Fibroblast of villous mesenchyme (primary cell): Measurements from ENCODE around the gene MORN2. TPM values are rescaled to one million over a fixed set of nuclear protein-coding genes. Genes with fewer than 3 reads are reported as not detected.

Source experiments
- DNase-seq: peaks from one replicate; pipeline ENCODE4 v3.0.0-alpha.2; 2010; ENCODE audit warnings: low read depth
- H3K4me3 ChIP-seq: 2 replicates; pipeline ENCODE4 v1.5.1; 2011; ENCODE audit warnings: low read depth, mild to moderate bottlenecking, low read length
- total RNA-seq: library from RNA; depleted of rRNA; stranded (reverse); fragments of >200 nt; gene quantifications from 2 replicates; pipeline ENCODE4 v1.2.3, GENCODE V29; 2012
- TF ChIP-seq, protein P1 (sequence below): IDR thresholded peaks from 2 replicates; pipeline ENCODE4 v1.5.1; 2012; ENCODE audit warnings: low read depth, mild to moderate bottlenecking, low read length; ENCODE audit not compliant: insufficient read depth

Gene MORN2
- total RNA-seq, 1 donor: 10.8 TPM

DNA sequence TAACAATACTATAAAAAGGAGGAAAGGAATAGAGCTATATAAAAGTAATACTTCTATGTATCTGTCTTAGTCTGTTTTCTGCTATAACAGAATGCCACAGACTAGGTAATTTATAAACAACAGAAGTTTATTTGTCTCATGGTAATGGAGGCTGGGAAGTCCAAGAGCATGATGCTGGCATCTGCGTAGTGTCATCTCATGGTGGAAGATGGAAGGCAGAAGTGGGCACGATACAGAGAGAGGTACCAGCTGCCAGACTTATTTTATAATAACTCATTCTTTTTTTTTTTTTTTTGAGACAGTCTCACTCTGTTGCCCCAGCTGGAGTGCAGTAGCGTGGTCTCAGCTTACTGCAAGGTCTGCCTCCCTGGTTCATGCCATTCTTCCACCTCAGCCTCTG is 4.3 kb upstream of the MORN2 start:
- no peak for DNase-seq
- H3K4me3 ChIP-seq: no peak overlapping the region
- TF ChIP-seq, protein P1, sequence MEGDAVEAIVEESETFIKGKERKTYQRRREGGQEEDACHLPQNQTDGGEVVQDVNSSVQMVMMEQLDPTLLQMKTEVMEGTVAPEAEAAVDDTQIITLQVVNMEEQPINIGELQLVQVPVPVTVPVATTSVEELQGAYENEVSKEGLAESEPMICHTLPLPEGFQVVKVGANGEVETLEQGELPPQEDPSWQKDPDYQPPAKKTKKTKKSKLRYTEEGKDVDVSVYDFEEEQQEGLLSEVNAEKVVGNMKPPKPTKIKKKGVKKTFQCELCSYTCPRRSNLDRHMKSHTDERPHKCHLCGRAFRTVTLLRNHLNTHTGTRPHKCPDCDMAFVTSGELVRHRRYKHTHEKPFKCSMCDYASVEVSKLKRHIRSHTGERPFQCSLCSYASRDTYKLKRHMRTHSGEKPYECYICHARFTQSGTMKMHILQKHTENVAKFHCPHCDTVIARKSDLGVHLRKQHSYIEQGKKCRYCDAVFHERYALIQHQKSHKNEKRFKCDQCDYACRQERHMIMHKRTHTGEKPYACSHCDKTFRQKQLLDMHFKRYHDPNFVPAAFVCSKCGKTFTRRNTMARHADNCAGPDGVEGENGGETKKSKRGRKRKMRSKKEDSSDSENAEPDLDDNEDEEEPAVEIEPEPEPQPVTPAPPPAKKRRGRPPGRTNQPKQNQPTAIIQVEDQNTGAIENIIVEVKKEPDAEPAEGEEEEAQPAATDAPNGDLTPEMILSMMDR: no peak

DNA sequence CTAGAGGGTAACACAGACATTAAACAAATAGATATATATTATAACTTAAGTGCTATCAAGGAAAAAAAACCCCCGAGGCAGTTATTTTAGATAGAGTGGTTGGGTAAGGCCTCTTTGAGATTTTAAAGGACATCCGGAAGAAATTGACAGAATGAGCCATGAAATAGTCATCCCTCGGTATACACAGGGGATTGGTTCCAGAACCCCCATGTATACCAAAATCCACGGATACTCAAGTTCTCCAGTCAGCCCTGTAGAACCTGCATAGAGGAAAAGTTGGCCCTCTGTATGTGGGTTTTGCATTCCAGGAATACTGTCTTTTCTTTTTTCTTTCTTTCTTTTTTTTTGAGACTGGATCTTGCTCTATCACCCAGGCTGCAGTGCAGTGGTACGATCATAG is 2.0 kb upstream of the MORN2 start:
- DNase-seq: no peak
- TF ChIP-seq, protein P1: no peak
- no peak overlapping the region for H3K4me3 ChIP-seq

GRCh38 chr2:38875227-38875575 is 575 bp upstream of the MORN2 start:
- no peak for DNase-seq
- H3K4me3 ChIP-seq: peak overlapping the region; percentile 71
- TF ChIP-seq, protein P1: no peak

- TF ChIP-seq, protein P1: no peak
Observed at GRCh38 chr2:38876407-38876806, 631 bp downstream of the MORN2 start.

DNA sequence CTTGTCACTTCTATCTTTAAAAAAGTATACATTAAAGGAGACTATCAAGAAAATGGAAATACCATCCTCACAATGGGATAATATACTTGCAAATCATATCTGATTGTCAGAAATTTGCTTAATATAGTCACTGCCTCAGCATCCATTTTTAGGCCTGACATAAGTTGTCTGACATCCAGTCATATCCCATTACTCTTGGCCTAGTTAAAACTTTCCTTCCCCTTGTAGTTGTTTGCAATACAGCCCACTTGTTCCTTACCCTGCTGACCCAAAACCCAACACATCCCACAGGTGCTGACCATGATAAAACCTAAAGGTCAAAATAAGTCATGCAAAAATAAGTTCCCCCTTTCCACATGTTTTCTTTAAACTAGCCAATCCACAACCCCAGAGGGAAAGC is 10.3 kb downstream of the MORN2 start:
- TF ChIP-seq, protein P1: no peak
- H3K4me3 ChIP-seq: no peak overlapping the region
- DNase-seq: no peak

More at GRCh38 chr2:38876407-38876806, 631 bp downstream of the MORN2 start:
- DNase-seq: peak; percentile 2
- peak overlapping the region; percentile 71 for H3K4me3 ChIP-seq

- DNase-seq: no peak
- TF ChIP-seq, protein P1: no peak
- no peak overlapping the region for H3K4me3 ChIP-seq
Observed at GRCh38 chr2:38887347-38887746, 11.6 kb downstream of the MORN2 start.

GRCh38 chr2:38887902-38888554 is 12.3 kb downstream of the MORN2 start:
- TF ChIP-seq, protein P1: no peak
- DNase-seq: no peak

More at GRCh38 chr2:38887902-38888554, 12.3 kb downstream of the MORN2 start:
- no peak overlapping the region for H3K4me3 ChIP-seq
